GM21526 (cell line): ENCODE results near the gene DPF1.

Source experiments
- ATAC-seq: cut with Tn5 transposase; IDR thresholded peaks from one replicate; pipeline ENCODE4 v1.9.1; 2021; ENCODE audit warnings: moderate library complexity; ENCODE audit not compliant: unreplicated experiment, low FRiP score

DPF1 gene

DNA sequence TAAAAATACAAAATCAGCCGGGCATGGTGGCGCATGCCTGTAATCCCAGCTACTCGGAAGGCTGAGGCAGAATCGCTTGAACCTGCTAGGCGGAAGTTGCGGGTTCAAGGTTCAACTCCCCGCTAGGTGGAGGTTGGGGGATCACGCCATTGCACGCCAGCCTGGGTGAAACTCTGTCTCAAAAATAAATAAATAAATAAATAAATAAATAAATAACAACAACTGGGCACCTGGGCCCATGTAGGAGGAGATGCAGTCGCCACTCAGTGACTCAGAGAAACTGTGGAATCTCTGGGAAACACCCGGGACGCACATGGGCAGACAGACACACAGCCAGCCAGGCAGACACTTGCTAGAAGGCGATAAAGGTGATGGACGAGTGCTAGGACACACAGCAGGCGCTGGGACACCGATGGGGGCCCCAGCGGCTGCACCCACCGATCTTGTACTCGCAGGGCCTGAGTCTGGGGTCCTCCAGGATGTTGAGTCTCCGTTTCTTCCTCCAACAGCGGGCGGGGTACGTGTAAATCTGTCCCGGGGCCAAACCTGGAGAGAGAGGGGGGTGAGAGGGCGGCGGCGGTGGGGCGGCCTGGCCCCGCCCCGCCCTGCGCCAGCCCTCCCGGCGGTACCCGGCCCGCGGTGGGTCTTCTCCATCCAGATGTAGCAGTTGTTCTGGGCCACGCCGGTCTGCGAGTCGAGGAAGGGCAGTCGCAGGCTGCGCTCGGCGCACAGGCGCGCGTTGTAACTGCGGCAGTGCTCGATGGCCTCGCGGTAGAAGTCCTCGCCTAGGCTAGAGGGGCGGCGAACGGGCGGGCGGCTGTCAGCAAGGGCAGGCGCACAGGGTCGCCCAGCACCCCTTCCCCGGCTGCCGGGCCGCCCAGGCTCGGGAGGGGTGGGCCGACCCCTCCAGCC is 1.8 kb downstream of the DPF1 start:
- no peak for ATAC-seq

DNA sequence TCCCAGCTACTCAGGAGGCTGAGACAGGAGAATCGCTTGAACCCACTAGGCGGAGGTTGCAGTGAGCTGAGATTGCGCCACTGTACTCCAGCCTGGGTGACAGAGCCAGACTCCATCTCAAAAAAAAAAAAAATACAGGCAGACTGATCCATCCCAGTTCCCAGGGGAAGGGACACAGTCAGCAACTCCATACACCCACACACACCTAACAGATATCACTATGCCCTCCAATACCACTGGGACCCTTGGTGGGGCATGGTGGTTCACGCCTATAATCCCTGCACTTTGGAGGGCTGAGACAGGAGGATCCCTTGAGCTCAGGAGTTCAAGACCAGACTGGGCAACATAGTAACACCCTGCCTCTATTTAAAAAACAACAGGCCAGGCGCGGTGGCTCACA is 2.6 kb downstream of the DPF1 start:
- ATAC-seq = no peak

DNA sequence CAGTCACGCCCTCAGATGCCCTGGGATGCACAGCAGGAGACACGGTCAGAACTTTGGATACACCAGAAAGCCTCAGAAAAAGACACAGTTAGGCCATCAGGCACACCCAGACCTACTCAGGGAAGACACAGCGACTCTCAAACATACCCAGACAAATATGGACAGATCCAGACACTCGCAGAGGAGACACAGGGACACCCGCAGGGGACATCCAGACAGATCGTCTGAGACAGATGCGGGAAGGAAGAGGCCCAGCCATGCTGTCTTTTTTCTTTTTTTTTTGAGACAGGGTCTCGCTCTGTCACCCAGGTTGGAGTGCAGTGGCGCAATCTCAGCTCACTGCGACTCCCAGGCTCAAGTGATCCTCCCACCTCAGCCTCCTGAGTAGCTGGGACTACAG is 4.8 kb downstream of the DPF1 start:
- no peak for ATAC-seq

DNA sequence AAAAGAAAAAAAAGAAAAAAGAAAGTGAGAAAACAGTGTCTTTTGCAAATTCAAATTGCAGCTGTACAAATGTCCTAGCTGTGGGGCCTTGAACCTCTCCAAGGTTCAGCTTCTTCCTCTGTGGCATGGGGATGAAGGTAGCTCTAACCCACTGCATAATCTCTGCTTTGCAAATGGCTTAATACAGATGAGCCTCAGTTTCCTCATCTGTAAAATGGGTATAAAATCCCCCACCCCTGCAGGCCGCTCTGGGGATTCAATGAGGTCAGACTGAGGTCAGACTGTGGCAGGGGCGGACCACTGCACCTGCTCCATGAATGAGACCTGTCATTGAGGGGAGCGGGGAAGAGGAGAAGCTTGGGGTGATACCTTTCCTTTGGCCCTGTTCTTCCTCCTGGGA is 5.8 kb downstream of the DPF1 start:
- no peak for ATAC-seq

DNA sequence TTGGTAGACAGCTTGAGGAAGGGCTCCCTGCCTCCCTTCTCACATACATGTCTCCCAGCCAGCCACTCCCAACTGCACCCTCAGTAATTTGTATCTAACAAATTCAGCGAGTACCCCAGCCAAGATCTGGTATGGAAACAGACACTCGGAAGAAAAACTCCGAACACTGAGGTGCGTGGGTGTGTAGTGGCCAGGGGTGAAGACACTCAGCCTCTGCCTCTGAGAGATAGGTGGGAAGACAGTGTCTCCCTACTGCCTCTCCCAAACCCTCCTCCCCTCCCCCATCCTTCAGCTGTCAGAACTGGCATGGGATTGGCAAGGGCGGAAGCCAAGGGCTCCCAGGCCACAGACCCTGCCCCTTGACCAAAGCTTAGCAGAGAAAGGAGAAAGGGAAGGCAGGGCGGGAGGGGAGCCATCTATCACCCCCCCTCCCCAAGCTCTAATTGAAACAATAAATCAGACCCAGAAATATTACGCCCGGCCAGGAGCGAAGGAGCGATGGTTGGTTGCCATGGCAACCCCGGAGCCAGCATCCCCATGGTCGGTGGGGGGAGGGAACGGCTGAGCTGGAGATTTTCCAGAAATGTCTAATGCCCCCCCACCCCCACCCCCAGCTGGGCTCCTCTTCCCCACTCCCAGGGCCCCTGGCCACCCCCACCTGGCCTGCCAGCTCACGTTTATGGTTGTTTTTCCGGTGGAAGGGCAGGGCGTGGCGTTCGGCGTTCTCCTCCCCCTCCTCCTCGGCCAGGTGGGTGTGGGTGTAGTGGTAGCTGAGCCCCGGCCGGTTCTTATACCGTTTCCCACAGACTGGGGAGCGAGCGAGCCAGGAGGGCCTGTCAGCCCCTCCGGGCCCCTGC is 7.0 kb downstream of the DPF1 start:
- no peak for ATAC-seq

DNA sequence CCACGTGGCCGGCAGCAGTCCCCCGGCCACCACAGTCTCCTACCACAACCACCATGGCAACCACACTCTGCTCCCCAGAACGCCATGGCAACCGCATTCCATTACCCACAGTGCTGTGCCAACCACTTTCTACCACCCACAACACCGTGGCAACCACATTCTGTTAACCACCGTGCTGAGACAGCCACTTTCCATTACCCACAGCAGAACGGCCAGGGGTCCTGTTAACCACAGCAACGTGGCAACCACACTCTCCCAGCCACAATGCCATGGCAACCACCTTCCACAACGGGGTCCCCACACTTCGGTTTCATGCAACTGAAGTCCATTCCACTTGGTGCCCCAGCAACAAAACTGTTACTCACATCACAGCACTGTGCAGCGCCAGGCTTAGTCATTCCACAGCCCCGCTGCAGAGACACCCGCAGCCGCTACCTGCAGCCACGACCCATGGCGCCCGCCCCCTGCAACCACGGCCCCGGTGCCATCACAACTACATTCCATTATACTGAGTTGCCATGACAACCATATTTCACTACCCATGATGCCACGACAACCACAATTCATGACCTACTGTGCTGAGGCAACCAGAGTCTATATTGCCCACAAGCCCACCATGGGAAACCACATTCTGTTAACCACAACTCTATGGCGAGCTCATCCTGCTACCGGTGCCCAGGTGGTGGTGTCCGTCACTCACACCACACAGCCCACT is 10.0 kb downstream of the DPF1 start:
- no peak for ATAC-seq

DNA sequence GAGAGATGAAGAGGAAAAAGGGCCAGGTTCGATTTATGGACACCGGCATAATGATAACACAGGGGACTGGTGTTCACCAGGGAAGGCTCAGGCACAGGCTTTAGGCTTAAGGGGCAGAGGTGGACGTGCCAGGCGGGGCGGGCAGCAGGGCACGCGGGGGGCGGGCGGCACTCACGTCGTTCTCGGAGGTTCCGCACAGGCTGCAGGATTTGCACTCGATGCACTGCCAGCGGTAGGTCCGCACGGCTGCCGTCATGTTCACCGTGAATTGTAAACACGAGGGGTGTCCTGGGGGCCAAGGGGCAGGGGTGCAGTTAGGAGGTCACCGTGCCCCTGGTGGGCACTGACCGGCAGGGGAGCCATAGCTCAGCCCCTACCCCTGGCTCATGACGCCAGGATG is 10.6 kb downstream of the DPF1 start:
- no peak for ATAC-seq

DNA sequence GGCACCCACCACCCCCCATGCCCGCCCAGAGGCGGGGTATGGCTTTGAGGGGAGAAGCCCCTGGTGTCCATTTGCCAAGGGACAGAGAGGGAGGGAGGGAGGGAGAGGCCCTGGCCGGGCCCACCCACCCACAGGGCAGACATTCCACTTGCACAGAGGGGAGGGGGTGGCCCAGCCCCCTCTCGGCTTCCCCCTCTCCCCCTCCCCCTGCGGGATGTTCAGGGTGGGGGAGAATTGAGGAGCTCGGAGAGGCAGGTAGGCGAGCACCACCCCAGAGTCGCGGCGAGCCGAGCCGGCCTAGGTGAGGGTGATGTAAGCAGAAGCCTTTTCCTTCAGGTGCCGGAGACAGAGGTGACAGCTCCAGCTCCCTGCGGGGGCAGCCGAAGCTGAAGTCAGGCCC is 12.3 kb downstream of the DPF1 start:
- ATAC-seq = no peak

DNA sequence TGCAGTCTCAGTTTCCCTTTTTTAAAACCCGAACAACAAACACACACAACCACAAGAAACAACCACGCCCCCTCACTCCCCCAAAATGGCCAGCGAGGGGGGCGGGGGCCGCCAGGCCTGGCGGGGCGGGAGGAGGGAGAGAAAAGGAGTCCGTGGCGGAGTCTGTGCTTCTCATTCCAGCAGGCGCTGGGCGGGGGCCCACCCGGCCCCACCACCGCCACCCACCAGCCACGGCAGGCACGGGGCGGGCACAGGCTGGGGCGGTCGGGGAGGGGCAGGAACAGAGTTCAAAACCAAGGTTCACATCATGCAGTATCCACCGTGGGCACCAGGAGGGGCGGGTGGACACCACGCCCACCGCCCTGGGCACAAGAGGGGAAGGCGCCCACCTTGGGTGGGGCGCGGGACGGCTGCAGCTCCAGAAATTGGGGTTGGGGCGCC is 12.9 kb downstream of the DPF1 start:
- ATAC-seq = no peak

DNA sequence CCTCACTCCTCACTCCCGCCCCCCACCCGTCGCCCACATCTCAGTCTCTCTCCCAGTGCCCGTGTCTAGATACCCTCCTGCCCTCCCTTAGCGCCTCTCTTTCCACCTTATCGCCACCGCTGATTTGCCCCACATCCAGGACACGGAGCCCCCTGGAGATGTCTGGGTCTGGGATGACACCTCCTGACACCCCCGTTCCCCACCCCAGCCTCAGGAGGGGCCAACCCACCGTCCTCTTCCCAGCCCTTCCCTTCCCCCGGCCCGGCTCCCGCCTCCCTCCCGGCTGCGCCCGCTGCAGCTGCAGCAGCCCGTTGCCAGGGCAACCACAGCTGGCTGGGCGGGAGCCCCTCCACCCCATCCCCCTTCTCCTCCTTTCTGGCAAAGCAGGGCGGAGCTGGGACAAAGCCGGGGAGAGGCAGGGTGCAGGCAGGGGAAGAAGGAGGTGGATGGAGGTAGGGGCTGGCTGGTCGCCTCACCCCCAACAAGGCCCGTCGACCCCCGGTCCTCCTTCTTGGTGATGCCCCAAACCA is 13.5 kb downstream of the DPF1 start:
- ATAC-seq = no peak

DNA sequence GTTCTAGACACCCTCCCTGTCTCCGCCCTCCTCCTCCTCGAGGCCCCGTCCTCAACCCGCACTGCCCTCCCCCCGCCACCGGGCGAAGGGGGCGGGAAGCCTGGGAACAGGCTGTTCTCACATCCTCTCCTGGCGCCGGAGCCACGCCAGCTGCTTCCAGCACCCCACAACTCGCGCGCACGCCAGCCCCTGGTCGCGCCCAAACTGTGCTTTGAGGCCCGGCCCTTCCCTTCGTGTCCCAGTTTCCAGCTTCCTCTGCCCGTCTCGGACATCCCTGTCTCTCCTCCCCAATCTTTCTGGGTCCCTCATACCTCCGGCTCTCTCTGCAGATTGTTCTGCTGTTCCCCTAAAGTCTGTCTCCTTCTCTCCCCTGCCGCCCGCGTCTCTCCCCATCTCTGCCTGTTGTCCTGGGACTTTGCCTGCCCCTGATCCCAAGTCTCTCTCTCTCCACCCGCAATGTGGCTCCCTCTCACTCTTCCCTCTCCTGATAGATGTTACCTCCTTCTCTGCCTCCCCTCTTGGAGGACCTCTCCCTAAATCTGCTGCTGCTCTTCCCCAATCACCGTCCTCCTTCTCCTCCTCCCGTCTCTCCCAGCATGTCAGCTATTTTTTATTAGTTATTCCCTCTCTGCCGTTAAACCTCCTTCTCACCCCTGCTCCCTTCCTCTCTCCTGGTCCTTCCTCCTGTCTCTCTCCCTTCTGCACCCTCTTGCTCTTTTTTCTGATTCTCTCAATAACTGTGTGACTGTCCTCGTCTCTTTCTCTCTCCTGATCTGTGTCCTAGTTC is 14.2 kb downstream of the DPF1 start:
- ATAC-seq = no peak

DNA sequence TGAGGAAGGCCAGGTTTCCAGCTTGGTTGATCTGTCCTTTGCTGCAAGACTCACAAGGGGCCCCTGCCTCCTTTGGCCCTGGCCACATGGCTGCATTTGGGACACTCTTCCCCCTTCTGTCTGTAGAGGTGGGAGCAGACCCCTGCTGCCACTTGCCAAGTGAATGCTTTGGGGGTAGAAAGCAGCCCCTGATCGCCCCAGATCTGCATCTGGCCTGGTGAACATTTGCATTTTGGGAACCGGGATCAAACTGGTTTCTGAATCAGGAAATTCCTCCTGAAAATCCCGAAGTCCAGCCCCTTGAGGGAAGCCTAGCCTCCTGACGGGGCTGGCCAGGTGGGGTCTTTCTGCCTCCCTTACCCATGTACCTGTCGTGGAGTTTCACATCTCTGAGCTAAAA is 14.9 kb downstream of the DPF1 start:
- no peak for ATAC-seq

DNA sequence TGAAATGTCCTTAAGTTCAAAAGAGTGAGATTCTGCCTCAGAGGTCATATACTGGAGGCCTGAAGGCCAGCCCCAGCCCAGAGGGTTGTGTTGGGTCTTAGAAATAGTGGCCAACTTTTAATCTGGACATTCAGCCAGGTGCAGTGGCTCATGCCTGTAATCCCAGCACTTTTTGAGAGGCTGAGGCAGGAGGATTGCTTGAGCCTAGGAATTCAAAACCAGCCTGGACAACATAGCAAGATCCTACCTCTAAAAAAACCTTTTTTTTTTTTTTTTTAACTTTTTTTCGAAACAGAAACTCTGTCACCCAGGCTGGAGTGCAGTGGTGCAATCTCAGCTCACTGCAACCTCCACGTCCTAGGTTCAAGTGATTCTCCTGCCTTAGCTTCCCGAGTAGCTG is 15.5 kb downstream of the DPF1 start:
- ATAC-seq = no peak

DNA sequence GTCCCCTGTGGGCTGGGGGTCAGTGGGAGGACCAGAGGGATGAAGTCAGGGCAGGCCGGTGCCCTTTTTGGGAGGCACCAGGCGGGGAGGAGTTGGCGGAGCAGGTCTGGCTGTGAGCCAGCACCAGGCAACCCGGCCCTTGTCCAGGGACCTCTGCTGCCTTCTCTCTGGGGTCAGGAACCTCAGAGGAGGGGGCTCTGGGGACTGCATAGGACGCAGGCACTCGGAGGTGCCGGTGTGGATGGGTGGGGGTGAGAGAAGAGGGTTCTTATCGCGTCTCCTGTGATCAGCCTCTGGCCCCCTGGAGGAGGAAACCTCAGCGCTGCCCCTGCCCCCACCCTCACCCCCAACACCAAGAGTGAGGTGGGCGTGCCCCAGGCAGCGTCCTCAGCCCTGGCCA is 16.5 kb downstream of the DPF1 start:
- no peak for ATAC-seq

DNA sequence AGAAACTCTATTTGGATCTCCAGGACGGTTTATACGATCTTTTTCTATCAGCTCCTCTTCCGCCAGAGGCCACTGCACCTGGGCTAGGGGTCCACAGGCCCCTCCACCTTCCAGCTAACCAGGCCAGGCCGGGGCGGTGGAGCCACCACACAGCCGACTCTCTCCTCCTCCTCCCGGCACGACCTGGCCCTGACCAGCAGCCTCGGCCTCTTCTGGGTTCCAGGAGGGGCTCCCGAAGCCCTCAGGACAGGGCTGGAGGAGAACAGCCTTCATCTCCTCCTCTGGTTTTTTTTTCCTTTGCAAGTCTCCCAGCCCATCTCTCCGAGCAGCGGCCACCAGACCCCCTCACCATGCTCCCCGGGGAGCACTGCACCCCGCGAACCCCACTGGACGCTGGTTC is 17.1 kb downstream of the DPF1 start:
- ATAC-seq = no peak

DNA sequence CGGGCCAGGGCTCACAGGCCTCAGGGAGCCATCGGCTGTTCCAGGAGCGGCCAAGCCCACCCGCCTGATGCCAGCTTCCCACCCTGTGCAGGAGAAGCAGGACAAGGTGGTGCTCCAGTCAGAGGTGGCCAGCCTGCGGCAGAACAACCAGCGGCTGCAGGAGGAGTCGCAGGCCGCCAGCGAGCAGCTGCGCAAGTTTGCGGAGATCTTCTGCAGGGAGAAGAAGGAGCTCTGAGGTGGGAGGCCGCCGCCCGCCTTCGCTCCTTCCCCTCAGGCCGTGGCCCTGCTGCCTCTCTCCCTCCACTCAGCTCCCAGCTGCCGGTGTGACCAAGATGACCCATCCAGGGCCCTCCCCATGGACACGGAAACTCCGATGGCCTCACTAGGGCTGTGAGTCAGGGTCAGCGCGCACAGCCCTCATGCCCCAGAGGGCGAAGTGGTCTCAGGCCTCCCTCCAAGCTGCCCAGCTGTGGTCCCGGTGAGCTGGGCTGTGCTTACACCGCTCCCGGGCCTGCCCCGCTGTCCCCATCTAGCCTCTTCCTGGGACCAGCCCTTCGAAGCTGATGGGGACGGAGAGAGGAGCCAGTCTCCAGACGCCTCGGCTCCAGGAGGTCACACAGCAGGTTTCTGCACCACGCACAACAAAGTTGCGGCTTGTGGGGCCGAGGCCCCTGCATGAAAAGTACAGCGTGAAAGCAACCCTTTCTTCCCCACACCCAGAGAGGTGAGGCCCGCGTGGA is 17.8 kb downstream of the DPF1 start:
- no peak for ATAC-seq

DNA sequence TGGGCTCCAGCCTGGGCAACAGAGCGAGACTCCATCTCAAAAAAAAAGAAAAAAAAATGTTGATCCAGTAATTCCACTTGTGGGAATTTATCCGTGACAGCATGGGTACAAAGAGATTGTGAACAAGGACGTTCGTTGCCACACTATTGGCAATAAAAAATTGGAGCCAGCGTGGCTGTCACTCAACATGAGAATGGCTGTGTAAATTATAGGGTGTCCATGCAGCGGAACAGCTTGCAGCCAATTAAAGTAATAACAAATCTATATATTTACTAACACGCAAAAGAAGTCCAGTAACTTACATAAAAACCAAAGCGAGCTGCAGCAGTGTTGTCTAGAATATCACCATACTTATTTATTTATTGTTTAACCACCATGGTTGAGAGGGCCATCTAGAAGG is 19.3 kb downstream of the DPF1 start:
- no peak for ATAC-seq

DNA sequence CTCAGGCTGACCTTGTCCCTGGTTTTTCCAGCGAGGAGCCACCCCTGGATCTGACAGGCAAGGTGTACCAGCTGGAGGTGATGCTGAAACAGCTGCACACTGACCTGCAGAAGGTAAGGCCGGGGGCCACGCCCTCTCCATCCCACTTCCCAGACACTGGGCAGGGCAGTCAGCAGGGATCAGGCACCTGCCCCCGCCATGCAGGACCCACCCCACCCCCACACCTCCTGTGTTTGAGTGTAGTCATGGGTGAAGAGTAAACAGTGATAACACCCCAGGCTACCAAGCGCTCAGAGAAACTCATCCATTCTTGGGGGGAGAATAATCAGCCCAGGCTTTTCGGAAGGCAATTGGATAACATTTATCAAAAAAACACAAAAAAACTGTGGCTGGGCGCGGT is 19.9 kb downstream of the DPF1 start:
- no peak for ATAC-seq

DNA sequence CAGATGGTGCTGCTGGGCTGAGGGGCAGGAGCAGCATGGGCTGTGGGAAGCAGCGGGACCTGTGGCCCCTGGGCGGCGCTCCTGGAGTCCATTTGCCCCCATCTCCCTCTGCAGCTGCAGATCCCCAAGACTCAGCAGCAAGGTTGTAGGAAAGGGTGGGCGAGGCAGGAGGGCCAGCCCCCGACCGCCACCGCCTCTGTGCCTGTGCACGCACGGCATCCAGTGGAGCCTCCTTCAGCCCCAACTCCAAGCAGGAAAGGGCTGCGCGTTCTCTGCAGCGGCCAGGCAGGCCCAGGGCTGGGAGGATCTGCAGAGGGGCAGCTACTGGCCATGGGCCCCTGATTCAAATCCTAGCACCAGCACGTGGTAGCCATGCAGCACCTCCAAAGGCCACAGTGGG is 20.8 kb downstream of the DPF1 start:
- ATAC-seq = no peak
